Ascending aorta (tissue), 2 donors: ENCODE data around the gene MTA3. TPM values are rescaled to one million over a fixed set of nuclear protein-coding genes. Genes with fewer than 3 reads are reported as not detected.

ENCODE experiments used
- DNase-seq, 2 donors: peaks; one replicate each; pipeline ENCODE4 v3.0.0-alpha.2; 2019; ENCODE audit warnings: low spot score in 2 of 2
- H3K27ac ChIP-seq, 2 donors: fragments of 200-600 bp; sonication (generic); one replicate each; pipeline ENCODE4 v1.5.1; 2016 to 2017; ENCODE audit warnings: mild to moderate bottlenecking in 1 of 2
- H3K27me3 ChIP-seq: fragments of 200-600 bp; sonication (generic); one replicate; pipeline ENCODE4 v1.5.1; 2017
- H3K36me3 ChIP-seq, 2 donors: fragments of 200-600 bp; sonication (generic); one replicate each; pipeline ENCODE4 v1.5.1; 2016
- H3K4me1 ChIP-seq, 2 donors: fragments of 200-600 bp; sonication (generic); one replicate each; pipeline ENCODE4 v1.5.1; 2016 to 2017; ENCODE audit warnings: mild to moderate bottlenecking in 1 of 2
- H3K4me3 ChIP-seq, 2 donors: fragments of 200-600 bp; sonication (generic); one replicate each; pipeline ENCODE4 v1.5.1; 2016 to 2017; ENCODE audit warnings: mild to moderate bottlenecking in 1 of 2
- H3K9me3 ChIP-seq, 2 donors: fragments of 200-600 bp; sonication (generic); one replicate each; pipeline ENCODE4 v1.5.1; 2016
- intact Hi-C: fragments of 100-400 bp; cut with DNase I; formaldehyde crosslinking; loops from one replicate; pipeline ENCODE4 v1.15.1; 2023
- total RNA-seq: library from RNA; depleted of rRNA; stranded (reverse); fragments of >200 nt; gene quantifications from one replicate; pipeline ENCODE4 v1.1.0, GENCODE V29; 2016
- TF ChIP-seq, protein P1 (sequence below), 3 experiments: fragments of 200-600 bp in 2 of 3; fragments of 450-650 bp in 1 of 3; sonication (generic) in 2 of 3; IDR thresholded peaks; one replicate each; pipeline ENCODE4 v1.5.1; 2016 to 2019; ENCODE audit warnings: antibody characterized with exemption in 3 of 3, mild to moderate bottlenecking in 1 of 3, moderate library complexity in 1 of 3

Gene MTA3
- total RNA-seq, 1 donor from 2014 or later, result 59.2 TPM

DNA sequence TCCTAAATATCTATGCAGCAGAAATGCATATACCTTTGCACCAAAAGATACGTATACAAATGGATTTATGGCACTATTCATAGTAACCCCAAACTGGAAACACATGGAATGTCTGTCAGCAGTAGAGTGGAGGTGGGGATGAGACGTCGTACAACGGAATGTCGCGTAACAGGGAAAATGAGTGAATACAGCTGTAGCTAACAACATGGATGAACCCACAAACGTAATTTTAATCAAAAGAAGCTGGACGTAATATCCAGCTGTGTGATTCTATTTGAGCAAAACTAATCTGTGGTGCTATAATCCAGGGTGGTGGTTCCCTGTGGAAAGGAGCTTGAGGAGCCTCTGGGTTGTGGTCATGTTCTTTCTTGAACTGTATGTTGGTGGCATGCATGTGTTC is 89.9 kb downstream of the MTA3 start:
- no peak for DNase-seq
- Histone ChIP-seq H3K36me3 (peaks cover 0 to 7% of the 10 kb centered on the region in 2 donors), H3K27ac (no peak overlapping the region), H3K4me1 (no peaks in the 10 kb centered on the region), H3K27me3 (no peaks in the 10 kb centered on the region), H3K4me3 (no peak overlapping the region), H3K9me3 (no peaks in the 10 kb centered on the region)
- intact Hi-C loops, result no loop called here
- TF ChIP-seq, protein P1, sequence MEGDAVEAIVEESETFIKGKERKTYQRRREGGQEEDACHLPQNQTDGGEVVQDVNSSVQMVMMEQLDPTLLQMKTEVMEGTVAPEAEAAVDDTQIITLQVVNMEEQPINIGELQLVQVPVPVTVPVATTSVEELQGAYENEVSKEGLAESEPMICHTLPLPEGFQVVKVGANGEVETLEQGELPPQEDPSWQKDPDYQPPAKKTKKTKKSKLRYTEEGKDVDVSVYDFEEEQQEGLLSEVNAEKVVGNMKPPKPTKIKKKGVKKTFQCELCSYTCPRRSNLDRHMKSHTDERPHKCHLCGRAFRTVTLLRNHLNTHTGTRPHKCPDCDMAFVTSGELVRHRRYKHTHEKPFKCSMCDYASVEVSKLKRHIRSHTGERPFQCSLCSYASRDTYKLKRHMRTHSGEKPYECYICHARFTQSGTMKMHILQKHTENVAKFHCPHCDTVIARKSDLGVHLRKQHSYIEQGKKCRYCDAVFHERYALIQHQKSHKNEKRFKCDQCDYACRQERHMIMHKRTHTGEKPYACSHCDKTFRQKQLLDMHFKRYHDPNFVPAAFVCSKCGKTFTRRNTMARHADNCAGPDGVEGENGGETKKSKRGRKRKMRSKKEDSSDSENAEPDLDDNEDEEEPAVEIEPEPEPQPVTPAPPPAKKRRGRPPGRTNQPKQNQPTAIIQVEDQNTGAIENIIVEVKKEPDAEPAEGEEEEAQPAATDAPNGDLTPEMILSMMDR (IDR thresholded peaks at IDR 0.05), result no peak

DNA sequence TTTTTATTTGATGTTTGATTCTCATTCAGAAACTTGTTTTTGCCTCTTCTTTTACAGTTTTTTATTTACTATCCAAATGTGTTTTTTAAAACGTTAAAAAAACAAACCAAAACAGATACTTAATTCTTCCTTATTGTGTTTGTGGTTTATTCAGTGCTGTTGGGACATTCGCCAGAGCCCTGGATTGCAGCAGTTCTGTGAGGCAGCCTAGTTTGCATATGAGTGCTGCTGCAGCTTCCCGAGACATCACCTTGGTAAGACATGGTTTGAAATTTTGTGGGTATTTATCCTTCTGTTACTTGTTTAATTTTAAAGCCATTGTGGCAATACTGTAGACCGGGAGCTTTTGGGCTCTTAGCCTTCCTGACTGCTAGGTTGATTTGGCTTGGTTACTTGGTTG is 91.2 kb downstream of the MTA3 start:
- H3K27me3 ChIP-seq, result no peaks in the 10 kb centered on the region
- TF ChIP-seq, protein P1 (IDR thresholded peaks at IDR 0.05), result no peak
- DNase-seq, result no peak
- no peak overlapping the region for H3K27ac ChIP-seq
- H3K4me3 ChIP-seq, result no peak overlapping the region
- intact Hi-C loops, result no loop called here
- no peaks in the 10 kb centered on the region for H3K4me1 ChIP-seq
- H3K9me3 ChIP-seq, result no peaks in the 10 kb centered on the region
- peaks cover 0 to 9% of the 10 kb centered on the region in 2 donors for H3K36me3 ChIP-seq

DNA sequence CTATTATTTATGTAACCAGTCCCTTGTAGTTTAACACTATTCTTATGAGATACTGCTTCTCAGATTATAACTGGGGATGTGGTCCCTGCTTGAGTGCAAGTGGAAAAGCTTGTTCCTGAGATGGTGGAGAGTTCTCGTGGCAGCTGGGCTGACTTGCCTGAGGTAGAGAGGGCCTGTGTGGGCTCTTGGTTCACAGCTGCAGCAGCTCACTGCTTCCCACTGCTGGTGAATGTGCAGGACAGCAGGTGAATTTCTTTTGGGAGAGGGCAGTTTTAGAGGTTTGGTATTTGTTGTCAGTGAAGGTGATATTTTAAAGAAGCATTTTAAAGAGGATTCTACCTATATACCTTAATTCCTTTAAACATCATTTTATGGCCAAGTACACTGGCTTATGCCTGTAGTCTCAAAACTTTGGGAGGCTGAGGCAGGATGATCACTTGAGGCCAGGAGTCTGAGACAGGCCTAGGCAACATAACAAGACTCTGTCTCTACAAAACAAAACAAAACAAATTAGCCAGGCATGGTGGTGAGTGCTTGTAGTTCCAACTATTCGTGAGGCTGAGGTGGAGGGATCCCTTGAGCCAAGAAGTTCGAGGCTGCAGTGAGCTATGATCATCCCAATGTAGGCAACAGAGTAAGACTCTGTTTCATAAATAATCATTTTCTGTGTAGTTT is 94.8 kb downstream of the MTA3 start:
- no peak overlapping the region for H3K4me3 ChIP-seq
- TF ChIP-seq, protein P1 (IDR thresholded peaks at IDR 0.05), result peak; percentile 86 to 97 (median 93)

DNA sequence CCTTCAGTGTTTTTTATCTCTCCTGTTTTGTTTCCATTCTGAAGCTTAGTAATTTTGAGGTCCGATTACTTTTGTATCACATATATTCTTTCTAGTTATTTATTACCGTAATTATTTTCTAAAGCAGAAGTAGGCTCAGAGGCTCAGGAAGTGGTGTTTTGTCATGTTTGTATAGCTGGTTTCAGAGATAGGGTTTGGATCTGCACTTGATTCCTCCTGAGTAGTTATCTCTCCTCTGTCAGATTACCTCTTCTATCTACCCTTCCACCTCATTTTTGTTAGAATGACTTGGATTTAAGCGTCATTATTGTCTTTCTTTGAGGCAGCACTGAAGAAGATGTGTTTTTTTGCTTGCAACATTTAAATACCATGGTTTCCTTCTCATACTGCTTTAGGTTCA is 95.4 kb downstream of the MTA3 start:
- H3K4me3 ChIP-seq, result no peak overlapping the region
- peaks cover 0 to 5% of the 10 kb centered on the region in 2 donors for H3K36me3 ChIP-seq
- H3K27me3 ChIP-seq, result no peaks in the 10 kb centered on the region
- no peak overlapping the region for H3K27ac ChIP-seq
- no peaks in the 10 kb centered on the region for H3K9me3 ChIP-seq
- DNase-seq, result no peak
- TF ChIP-seq, protein P1 (IDR thresholded peaks at IDR 0.05), result no peak
- H3K4me1 ChIP-seq, result no peaks in the 10 kb centered on the region
- intact Hi-C loops, result loop anchor here (1.0 to 2.0 kb wide), 2 partner anchors 151 to 169 kb away; no protein-coding TSS in a partner anchor

More for the DNA sequence above, 94.8 kb downstream of the MTA3 start:
- H3K4me1 ChIP-seq, result no peaks in the 10 kb centered on the region
- no peaks in the 10 kb centered on the region for H3K27me3 ChIP-seq
- H3K36me3 ChIP-seq, result peaks cover 0 to 8% of the 10 kb centered on the region in 2 donors
- H3K27ac ChIP-seq, result no peak overlapping the region
- DNase-seq, result peak; percentile 16 to 72
- H3K9me3 ChIP-seq, result no peaks in the 10 kb centered on the region
- intact Hi-C loops, result loop anchor here (1.0 to 2.0 kb wide), 2 partner anchors 150 to 168 kb away; no protein-coding TSS in a partner anchor

DNA sequence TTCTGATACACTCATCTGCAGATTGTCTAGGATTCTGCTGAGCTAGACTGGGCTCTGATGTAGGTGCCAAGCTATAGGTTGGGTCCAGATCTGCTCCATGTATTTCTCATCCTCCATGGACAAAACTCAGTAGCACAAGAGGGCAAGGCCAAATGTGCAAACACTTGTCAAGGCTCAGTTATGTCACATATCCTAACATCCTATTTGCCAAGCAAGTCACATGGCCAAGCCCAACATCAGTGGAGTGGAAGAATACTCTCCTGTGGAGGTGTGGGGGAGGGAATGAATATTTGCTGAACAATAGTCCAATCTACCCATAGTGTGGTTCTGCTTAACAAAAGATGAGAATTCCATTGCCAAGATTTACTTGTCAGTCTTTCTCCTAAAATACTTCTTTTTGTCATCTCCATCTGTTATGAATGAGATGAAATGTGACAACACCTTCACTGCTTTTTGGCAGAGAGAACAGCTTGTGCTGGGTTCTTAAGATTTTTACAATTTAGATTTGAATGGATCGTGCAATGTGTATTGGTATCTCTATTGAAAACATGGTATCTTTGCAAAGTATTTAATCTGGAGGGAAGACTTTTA is 105.7 kb downstream of the MTA3 start:
- intact Hi-C loops, result no loop called here
- no peak overlapping the region for H3K4me3 ChIP-seq
- no peaks in the 10 kb centered on the region for H3K27me3 ChIP-seq
- H3K36me3 ChIP-seq, result no peaks in the 10 kb centered on the region
- no peaks in the 10 kb centered on the region for H3K9me3 ChIP-seq
- no peak for DNase-seq
- H3K4me1 ChIP-seq, result no peaks in the 10 kb centered on the region
- TF ChIP-seq, protein P1 (IDR thresholded peaks at IDR 0.05), result no peak
- H3K27ac ChIP-seq, result no peak overlapping the region
